B cell (primary cell): Measurements from ENCODE around the gene MLXIP. TPM values are rescaled to one million over a fixed set of nuclear protein-coding genes. Genes with fewer than 3 reads are reported as not detected.
"Not testable (repeated sequence)": the region's sequence is repeated elsewhere in the genome, so short reads cannot be mapped to it uniquely, and the experiment has no call there.

Experiments used
- ATAC-seq: fragments of 200-7000 bp; cut with Tn5 transposase; one replicate; pipeline ENCODE4 v1.10.0; 2021; ENCODE audit warnings: low read depth, mild to moderate bottlenecking, moderate number of reproducible peaks, moderate library complexity
- CTCF ChIA-PET: fragments of 350-600 bp; sonication (Branson Sonifier 250); formaldehyde crosslinking; loops from one replicate; lab custom pipeline; 2021; ENCODE audit warnings: antibody characterized with exemption, inconsistent platforms; lab: Charles Lee
- POLR2A ChIA-PET: fragments of 350-600 bp; sonication (Branson Sonifier 250); formaldehyde crosslinking; loops from one replicate; lab custom pipeline; 2021; ENCODE audit warnings: antibody characterized with exemption; lab: Charles Lee
- DNase-seq: peaks from one replicate; pipeline ENCODE4 v3.0.0; 2013
- H2AFZ ChIP-seq: 2 replicates; pipeline ENCODE4 v1.6.1; 2012; ENCODE audit warnings: mild to moderate bottlenecking, low read depth, low read length; ENCODE audit not compliant: insufficient read depth, poor library complexity, severe bottlenecking
- H3K27ac ChIP-seq, 2 donors: 1 replicate in 1 of 2; 2 replicates in 1 of 2; pipeline ENCODE4 v1.5.1; 2012 to 2013; ENCODE audit warnings: low read length in 2 of 2, mild to moderate bottlenecking in 2 of 2, moderate library complexity in 1 of 2
- H3K27me3 ChIP-seq, 4 experiments: fragments of 200-600 bp in 1 of 4; sonication (generic) in 1 of 4; replicated peaks in 1 of 4; 1 replicate in 2 of 4; 2 replicates in 2 of 4; pipeline versions ENCODE4 v1.6.1 to v1.7.0; 2013 to 2016; ENCODE audit warnings: low read length in 3 of 4, mild to moderate bottlenecking in 2 of 4, mixed read lengths in 1 of 4, moderate library complexity in 1 of 4; ENCODE audit not compliant: insufficient read depth in 4 of 4, control insufficient read depth in 3 of 4; ENCODE audit errors: control extremely low read depth in 1 of 4
- H3K36me3 ChIP-seq, 2 experiments: replicated peaks in 1 of 2; 1 replicate in 1 of 2; 2 replicates in 1 of 2; pipeline versions ENCODE4 v1.6.1 to v1.7.1; 2013; ENCODE audit warnings: low read length in 1 of 2; ENCODE audit not compliant: insufficient read depth in 2 of 2, control insufficient read depth in 1 of 2; ENCODE audit errors: control extremely low read depth in 1 of 2, extremely low read depth in 1 of 2
- H3K4me1 ChIP-seq, 2 donors: fragments of 200-600 bp in 1 of 2; sonication (generic) in 1 of 2; 1 replicate in 1 of 2; 2 replicates in 1 of 2; pipeline versions ENCODE4 v1.5.1 to v1.6.1; 2013 to 2017; ENCODE audit warnings: low read length in 2 of 2; ENCODE audit not compliant: control insufficient read depth in 2 of 2, insufficient read depth in 2 of 2
- H3K4me2 ChIP-seq: replicated peaks from 2 replicates; pipeline ENCODE3; 2012; ENCODE audit warnings: mild to moderate bottlenecking, low read depth, low read length; ENCODE audit not compliant: poor library complexity, severe bottlenecking
- H3K4me3 ChIP-seq, 5 experiments: fragments of 200-600 bp in 1 of 5; sonication (generic) in 1 of 5; 1 replicate in 3 of 5; 2 replicates in 2 of 5; pipeline versions ENCODE4 v1.5.1 to v1.7.0; 2011 to 2016; ENCODE audit warnings: low read length in 4 of 5, mild to moderate bottlenecking in 4 of 5, low read depth in 2 of 5, control low read depth in 1 of 5, moderate library complexity in 1 of 5; ENCODE audit not compliant: insufficient read depth in 1 of 5; ENCODE audit errors: control extremely low read depth in 1 of 5, extremely low read depth in 1 of 5
- H3K79me2 ChIP-seq: fragments of 200-600 bp; sonication (generic); one replicate; pipeline ENCODE4 v1.6.0; 2016; ENCODE audit warnings: low read length; ENCODE audit not compliant: control insufficient read depth, insufficient read depth
- H3K9ac ChIP-seq: fragments of 200-600 bp; sonication (generic); 2 replicates; pipeline ENCODE4 v1.6.1; 2017; ENCODE audit warnings: mild to moderate bottlenecking, low read length, moderate library complexity
- H3K9me3 ChIP-seq, 3 donors: one replicate each; pipeline versions ENCODE4 v1.6.1 to v1.7.1; 2013; ENCODE audit warnings: low read length in 2 of 3; ENCODE audit not compliant: control insufficient read depth in 2 of 3, insufficient read depth in 1 of 3; ENCODE audit errors: control extremely low read depth in 1 of 3
- H4K20me1 ChIP-seq: 2 replicates; pipeline ENCODE4 v1.6.0; 2012; ENCODE audit warnings: mild to moderate bottlenecking, low read length; ENCODE audit not compliant: insufficient read depth, control insufficient read depth, poor library complexity, severe bottlenecking
- H3K27ac Mint-ChIP-seq: one replicate; pipeline ENCODE4 v1.8.0; 2021; ENCODE audit warnings: mixed read lengths
- H3K27me3 Mint-ChIP-seq: one replicate; pipeline ENCODE4 v1.8.0; 2021; ENCODE audit warnings: mixed read lengths
- H3K4me1 Mint-ChIP-seq: one replicate; pipeline ENCODE4 v1.8.0; 2021; ENCODE audit warnings: mixed read lengths
- H3K4me3 Mint-ChIP-seq: one replicate; pipeline ENCODE4 v1.8.0; 2021; ENCODE audit warnings: mixed read lengths
- H3K9me3 Mint-ChIP-seq: one replicate; pipeline ENCODE4 v1.8.0; 2022; ENCODE audit warnings: mixed read lengths; ENCODE audit not compliant: insufficient read depth
- EZH2 ChIP-seq: IDR thresholded peaks from 2 replicates; pipeline ENCODE4 v1.6.1; 2012; ENCODE audit warnings: borderline replicate concordance, low read depth, mild to moderate bottlenecking, moderate library complexity, low read length; ENCODE audit not compliant: insufficient read depth, poor library complexity, severe bottlenecking
- WGBS: methylation state at CpG from one replicate; pipeline ENCODE4 v1.1.5; 2013; ENCODE audit warnings: missing lambda C conversion rate; ENCODE audit not compliant: insufficient coverage; 5-methylcytosine and 5-hydroxymethylcytosine counted together
- intact Hi-C: fragments of 100-400 bp; cut with micrococcal nuclease; formaldehyde crosslinking; loops from one replicate; pipeline ENCODE4 v1.10.0; 2022
- polyA plus RNA-seq: library from polyadenylated mRNA; depleted of rRNA; stranded (reverse); fragments of >200 nt; gene quantifications from 2 replicates; pipeline ENCODE4 v1.2.3, GENCODE V29; 2012
- total RNA-seq, 2 donors: library from RNA; stranded (reverse); fragments of 120-200 nt in 1 of 2; gene quantifications; 1 replicate in 1 of 2; 2 replicates in 1 of 2; pipeline versions ENCODE4 v1.2.3 to v1.2.4, GENCODE V29; 2013 to 2022
- TF ChIP-seq, protein P1 (sequence below): fragments of 200-600 bp; IDR thresholded peaks from one replicate; pipeline ENCODE4 v1.8.0; 2022; ENCODE audit warnings: antibody characterized with exemption, mild to moderate bottlenecking

Gene MLXIP
- total and polyA plus RNA-seq, 2 donors (not counting 1 experiment from before 2014, with no cell fraction given), result 28.1 to 91.2 TPM

DNA sequence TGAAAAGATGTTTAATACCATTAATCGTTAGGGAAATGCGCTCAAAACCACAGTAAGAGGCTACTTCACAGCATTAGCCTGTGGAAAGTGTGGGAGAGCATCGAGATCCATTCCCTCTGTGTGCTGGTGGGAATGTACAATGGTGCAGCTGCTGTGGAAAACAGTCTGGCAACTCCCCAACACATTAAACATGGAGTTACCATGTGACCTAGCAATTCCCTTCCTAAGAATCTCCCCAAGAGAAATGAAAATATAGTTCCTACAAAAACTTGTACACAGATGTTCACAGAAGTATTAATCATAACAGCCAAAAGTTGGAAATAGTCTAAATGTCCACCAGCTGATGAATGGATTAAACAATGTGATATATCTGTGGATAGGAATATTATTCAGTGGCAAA lies 23.8 kb downstream of the MLXIP start:
- Histone ChIP-seq H3K79me2 (peaks cover 68% of the 10 kb centered on the region), H3K4me1 (peaks cover 45 to 47% of the 10 kb centered on the region in 2 donors), H3K27ac (no peak overlapping the region), H3K36me3 (no peaks in the 10 kb centered on the region), H2AFZ (no peak overlapping the region), H4K20me1 (peaks cover 58% of the 10 kb centered on the region), H3K4me2 (no peak overlapping the region), H3K27me3 (no peaks in the 10 kb centered on the region), H3K9ac (no peak overlapping the region), H3K4me3 (no peak overlapping the region), H3K9me3 (no peaks in the 10 kb centered on the region)
- no peak for TF ChIP-seq EZH2
- TF ChIP-seq, protein P1, sequence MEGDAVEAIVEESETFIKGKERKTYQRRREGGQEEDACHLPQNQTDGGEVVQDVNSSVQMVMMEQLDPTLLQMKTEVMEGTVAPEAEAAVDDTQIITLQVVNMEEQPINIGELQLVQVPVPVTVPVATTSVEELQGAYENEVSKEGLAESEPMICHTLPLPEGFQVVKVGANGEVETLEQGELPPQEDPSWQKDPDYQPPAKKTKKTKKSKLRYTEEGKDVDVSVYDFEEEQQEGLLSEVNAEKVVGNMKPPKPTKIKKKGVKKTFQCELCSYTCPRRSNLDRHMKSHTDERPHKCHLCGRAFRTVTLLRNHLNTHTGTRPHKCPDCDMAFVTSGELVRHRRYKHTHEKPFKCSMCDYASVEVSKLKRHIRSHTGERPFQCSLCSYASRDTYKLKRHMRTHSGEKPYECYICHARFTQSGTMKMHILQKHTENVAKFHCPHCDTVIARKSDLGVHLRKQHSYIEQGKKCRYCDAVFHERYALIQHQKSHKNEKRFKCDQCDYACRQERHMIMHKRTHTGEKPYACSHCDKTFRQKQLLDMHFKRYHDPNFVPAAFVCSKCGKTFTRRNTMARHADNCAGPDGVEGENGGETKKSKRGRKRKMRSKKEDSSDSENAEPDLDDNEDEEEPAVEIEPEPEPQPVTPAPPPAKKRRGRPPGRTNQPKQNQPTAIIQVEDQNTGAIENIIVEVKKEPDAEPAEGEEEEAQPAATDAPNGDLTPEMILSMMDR, result no peak
- ATAC-seq (no peak), DNase-seq (no peak)
- intact Hi-C loops, result loop anchor here (5.0 kb wide), 1 partner anchor 35 kb away; no protein-coding TSS in a partner anchor
- ChIA-PET CTCF (interaction anchor here (0.8 to 1.3 kb wide), 2 partner anchors 17 to 48 kb away, joined by 3 to 4 read pairs; no protein-coding TSS in a partner anchor), POLR2A (no interaction called here)
- no peaks in the 10 kb centered on the region for H3K27me3 Mint-ChIP-seq
- H3K27ac Mint-ChIP-seq, result no peak overlapping the region
- H3K9me3 Mint-ChIP-seq, result no peaks in the 10 kb centered on the region
- WGBS, result no CpG with 5 or more reads among the region's 3 CpGs
- H3K4me1 Mint-ChIP-seq, result peaks cover 66% of the 10 kb centered on the region
- H3K4me3 Mint-ChIP-seq, result no peak overlapping the region

DNA sequence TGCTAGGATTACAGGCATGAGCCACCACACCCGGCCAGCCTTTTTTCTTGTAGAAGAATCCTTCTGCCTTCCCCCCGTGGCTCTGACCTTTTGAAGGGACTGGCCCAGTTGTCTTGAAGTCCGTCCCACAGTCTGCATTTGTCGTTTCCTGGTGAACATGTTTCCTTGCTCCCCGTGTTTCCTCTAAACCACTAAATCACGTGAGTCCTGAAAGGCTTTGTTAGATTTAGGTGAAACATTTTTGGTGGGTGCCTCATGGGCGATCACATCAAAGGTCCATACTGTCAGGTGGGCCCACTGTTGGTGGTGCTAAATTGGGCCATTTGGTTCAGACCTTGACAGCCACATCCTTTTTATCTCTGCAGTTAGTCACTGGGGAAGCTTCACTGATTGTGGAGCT lies 26.3 kb downstream of the MLXIP start:
- Histone ChIP-seq H4K20me1 (peaks cover 58% of the 10 kb centered on the region), H3K27me3 (no peaks in the 10 kb centered on the region), H3K4me3 (no peak overlapping the region), H2AFZ (no peak overlapping the region), H3K9ac (no peak overlapping the region), H3K4me1 (peaks cover 38 to 39% of the 10 kb centered on the region in 2 donors), H3K4me2 (peak overlapping the region; percentile 53), H3K79me2 (peaks cover 90% of the 10 kb centered on the region), H3K9me3 (no peaks in the 10 kb centered on the region), H3K27ac (peak overlapping the region in 1 of 2 donors; percentile 33), H3K36me3 (peaks cover 3% of the 10 kb centered on the region in 2 experiments)
- Mint-ChIP-seq H3K27me3 (no peaks in the 10 kb centered on the region), H3K9me3 (no peaks in the 10 kb centered on the region), H3K4me3 (peak overlapping the region; percentile 50), H3K4me1 (peaks cover 60% of the 10 kb centered on the region), H3K27ac (peak overlapping the region; percentile 67)
- CTCF ChIA-PET, result interaction anchor here (1.6 to 1.9 kb wide), 2 partner anchors 37 to 50 kb away, joined by 4 to 7 read pairs; no protein-coding TSS in a partner anchor
- no peak for DNase-seq
- TF ChIP-seq EZH2, result no peak
- TF ChIP-seq, protein P1, result no peak
- intact Hi-C loops, result loop anchor here (5.0 kb wide), 1 partner anchor 38 kb away; no protein-coding TSS in a partner anchor
- POLR2A ChIA-PET, result no interaction called here
- 50% methylated on average over 1 of the region's 7 CpGs for WGBS
- no peak for ATAC-seq

DNA sequence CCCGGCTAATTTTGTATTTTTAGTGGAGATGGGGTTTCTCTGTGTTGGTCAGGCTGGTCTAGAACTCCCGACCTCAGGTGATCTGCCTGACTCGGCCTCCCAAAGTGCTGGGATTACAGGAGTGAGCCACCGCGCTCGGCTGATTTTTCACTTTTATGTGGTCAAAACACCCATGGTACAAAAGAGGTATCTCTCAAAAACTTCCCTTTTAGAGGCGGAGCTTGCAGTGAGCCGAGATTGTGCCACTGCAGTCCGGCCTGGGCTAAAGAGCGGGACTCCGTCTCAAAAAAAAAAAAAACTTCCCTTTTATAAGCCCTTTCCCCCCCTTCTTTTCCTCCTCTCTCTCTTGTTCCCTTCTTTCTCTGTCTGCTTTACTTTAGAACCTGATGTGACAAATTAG lies 26.9 kb downstream of the MLXIP start:
- H2AFZ ChIP-seq, H3K27me3 Mint-ChIP-seq, H3K9ac ChIP-seq, ATAC-seq, H3K9me3 Mint-ChIP-seq, DNase-seq, H3K9me3 ChIP-seq, intact Hi-C loops, H3K27me3 ChIP-seq, H3K36me3 ChIP-seq: not testable (repeated sequence)
- peaks cover 33 to 34% of the 10 kb centered on the region in 2 donors for H3K4me1 ChIP-seq
- Mint-ChIP-seq H3K4me3 (peak overlapping the region; percentile 57), H3K4me1 (peaks cover 57% of the 10 kb centered on the region), H3K27ac (peak overlapping the region; percentile 18)
- WGBS, result 38% methylated on average over 7 of the region's 11 CpGs
- POLR2A ChIA-PET, result interaction anchor here (1.0 kb wide), 1 partner anchor 36 kb away, joined by 3 read pairs; no protein-coding TSS in a partner anchor
- CTCF ChIA-PET, result interaction anchor here (1.0 to 3.9 kb wide), 4 partner anchors 17 to 51 kb away, joined by 3 to 19 read pairs (median 6); no protein-coding TSS in a partner anchor
- peak overlapping the region in 1 of 5 experiments; percentile 29 for H3K4me3 ChIP-seq
- H3K27ac ChIP-seq, result peak overlapping the region in 1 of 2 donors; percentile 33
- peaks cover 93% of the 10 kb centered on the region for H3K79me2 ChIP-seq
- H4K20me1 ChIP-seq, result peaks cover 60% of the 10 kb centered on the region
- peak overlapping the region; percentile 53 for H3K4me2 ChIP-seq
